ENCODE measurements around the gene EPB41L4A.
"Not testable (repeated sequence)": the region's sequence is repeated elsewhere in the genome, so short reads cannot be mapped to it uniquely, and the experiment has no call there.

Gene EPB41L4A

DNA sequence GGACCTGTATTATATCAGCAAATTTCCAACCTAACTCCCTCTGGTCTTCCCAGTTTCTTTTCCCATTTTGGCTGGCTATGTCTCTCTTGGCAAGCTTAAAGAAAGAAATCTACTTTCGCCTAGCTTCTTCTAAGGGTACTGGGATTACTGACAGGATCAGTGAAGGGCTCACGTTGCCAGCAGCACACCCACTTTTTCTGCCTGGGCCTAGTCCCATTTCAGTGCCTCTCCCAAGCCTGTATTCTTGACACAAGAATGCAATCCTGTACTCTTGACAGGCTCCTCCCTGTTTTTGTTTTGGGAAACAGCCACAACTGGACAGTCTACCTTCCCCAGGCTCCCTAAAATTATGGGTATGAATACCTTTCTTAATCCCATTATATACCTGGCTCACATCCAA lies 170.5 kb downstream of the EPB41L4A start:
- DNase-seq: no peak

DNA sequence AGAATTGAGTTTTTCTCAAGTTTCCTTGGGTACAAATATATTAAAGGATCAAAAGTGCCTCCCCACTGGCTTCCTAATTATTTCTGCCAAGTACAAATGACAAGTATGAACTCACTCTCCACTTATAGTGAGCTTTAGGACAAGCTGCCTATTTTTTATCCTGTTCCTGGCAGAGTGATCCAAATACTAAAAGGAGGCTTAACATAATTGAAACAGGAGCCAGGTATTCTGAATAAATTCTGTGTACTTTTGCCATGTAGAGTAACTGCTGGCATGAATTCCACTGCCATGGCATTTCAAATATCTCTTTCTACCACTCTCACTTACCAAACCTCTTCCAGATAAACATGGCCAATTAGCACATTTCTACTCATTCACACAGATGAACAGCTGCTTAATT lies 171.1 kb downstream of the EPB41L4A start:
- no peak for DNase-seq

DNA sequence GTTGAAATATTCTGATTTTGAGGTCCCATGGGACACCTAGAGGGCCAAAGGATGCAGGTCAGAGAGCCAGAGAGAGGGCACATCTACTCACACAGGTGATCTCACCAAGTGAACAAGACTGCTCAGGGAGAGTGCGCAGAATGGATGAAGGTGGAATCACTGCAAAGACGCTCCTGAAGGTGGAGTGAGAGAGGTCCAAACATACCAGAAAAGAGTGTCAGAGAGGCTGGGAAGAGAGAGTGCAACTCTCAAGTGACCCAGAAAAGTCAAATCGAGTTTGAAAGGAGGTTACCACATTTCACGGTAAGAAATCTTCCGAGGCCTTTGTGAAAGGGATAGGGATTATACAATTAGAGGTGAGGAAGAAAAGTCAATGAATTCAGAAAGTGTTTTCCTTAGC lies 173.4 kb downstream of the EPB41L4A start:
- no peak for DNase-seq

DNA sequence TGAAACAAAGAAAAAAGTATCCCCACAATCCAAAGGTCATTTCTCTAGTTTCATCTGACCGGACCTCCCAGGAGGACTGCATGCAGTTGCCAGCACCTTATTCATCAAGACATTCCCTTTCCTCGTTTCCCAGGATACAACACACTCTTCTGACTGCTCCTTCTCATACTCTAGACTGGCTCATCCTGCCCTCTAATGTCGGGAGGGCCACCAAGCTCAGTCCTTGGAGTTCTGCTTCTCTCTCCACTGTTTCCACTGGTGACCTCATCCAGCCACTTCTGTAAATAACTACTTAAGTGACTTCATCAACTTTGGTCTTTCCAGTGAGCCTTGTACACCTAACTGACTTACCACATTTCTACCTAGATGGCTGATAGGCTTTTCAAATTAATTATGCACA lies 179.1 kb downstream of the EPB41L4A start:
- DNase-seq: no peak

DNA sequence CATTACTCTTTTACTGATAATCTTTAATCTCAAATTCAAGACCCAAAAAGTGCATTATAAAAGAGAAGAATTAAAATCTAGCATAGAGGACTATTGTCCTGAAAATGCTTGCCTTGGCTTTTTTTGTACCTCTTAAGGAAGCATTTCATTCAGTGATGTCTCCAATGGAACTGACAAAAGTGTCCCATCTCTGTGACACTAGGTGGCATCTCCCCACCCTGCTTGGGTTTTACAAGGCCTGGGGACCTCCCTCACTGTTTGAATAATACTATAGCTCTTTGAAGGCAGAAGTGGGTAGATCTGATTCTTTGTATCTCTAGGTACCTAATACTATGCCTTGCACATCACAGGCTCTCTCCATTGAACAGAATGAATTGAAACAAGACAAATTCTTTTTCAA lies 180.6 kb downstream of the EPB41L4A start:
- peak; percentile 8 for DNase-seq

DNA sequence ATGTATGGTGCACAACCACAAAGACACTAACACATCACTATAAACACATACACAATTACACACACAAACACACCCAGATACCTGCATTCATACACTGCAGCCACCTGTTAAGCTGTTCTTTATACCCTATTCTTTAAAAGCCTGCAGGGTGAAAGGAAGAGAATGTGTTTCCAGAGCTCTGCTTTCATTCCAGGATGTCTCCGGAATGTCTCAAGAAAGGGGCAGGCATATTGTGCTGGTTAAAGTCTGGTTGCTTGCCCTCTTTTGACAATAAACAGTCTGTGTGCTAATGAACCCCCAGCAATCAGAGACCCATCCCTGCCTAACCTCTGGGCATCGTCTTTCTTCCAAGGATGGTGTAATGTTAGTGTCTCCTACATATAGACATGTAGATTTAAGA lies 181.6 kb downstream of the EPB41L4A start:
- no peak for DNase-seq

DNA sequence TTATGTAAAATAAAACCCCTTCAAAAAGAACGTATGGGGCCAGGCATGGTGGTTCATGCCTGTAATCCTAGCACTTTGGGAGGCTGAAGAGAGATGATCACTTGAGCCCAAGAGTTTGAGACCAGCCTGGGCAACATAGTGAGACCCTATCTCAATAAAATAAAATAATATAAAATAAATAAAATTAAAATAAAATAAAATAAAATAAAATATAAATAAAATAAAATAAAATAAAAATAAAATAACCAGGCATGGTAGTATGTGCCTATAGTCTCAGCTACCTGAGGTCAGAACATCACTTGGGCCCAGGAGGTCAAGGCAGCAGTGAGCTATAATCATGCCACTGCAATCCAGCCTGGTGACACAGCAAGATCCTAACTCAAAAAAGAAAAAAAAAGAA lies 185.1 kb downstream of the EPB41L4A start:
- no peak for DNase-seq

DNA sequence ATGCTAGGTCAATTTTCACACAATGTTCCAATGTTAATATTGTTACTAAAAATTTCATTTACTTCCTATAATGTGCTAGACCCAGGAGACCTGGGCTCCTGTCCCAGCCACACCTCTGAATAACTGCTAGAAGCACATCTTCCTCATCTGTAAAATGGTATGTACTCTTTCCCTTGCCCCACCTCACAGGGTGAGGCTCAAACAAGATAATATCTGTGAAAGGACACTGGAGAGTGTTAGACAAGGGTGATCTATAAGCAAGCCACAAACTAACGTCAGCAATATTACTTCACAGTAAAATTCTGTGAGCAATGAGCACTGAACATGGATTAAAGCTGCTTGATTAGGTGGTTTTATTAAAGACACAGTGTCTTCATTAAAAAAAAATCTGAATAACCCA lies 186.4 kb downstream of the EPB41L4A start:
- DNase-seq: no peak

DNA sequence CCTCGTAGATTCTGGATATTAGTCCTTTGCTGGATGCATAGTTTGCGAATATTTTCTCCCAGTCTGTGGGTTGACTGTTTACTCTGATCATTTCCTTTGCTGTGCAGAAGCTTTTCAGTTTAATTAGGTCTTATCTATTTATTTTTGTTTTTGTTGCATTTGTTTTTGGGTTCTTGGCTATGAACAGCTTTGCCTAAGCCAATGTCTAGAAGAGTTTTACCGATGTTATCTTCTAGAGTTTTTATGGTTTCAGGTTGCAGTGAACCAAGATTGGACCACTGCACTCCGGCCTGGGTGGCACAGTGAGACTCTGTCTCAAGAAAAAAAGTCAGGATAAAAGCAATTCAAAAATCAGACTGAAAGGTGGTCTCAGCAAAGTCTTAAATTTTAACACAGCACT lies 188.5 kb downstream of the EPB41L4A start:
- DNase-seq: no peak

DNA sequence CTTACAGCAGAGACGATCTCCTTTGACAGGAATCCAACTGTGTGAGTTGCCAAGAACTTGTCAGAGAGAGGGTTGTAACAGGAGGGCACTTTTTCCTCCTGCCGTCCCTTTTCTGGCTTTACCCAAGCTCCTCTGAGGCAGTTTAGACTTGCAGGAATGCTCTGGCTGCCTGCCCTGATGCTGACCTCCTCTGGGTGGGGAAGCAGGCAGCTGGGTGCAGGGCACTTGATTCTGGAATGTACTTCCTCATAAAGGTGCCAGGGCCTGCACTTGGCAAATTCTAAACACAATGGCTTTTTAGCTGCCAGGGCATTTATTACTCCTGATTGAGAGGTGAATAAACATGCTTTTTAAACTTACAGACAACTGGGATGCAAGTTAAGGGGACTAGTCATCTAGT lies 190.4 kb downstream of the EPB41L4A start:
- DNase-seq: no peak

DNA sequence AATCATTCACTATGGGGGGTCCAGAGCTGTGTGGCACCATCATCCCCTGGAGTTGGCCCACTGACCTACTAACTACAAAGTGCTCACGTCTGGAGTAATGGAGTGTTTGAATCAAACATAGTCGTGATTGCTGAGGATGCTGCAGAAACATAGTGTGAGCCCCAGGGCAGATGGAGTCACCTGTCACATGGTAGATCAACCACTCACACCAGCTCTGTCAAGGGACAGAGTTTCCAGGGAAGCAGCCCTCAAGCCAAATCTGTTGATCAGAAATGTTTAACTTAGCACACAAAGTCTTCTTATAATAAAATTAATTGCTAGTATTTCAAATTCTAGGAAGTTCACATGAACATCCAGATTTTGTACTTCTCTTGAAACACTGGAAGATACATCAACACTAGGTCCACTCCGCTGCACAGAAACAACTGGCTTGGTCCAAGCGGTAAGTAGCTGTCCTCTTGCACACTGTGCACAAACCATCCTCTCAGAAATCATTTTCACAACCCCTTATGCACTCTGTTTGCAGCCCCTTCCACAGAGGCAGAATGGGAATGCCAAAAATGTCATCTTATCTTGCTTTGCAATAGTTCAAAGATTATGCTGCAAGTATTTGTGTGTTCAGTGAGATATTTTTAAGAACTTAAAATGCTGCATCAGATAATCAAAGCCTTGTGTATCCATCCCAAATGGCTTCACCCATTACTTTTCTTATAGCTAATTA lies 191.0 kb downstream of the EPB41L4A start:
- no peak for DNase-seq

DNA sequence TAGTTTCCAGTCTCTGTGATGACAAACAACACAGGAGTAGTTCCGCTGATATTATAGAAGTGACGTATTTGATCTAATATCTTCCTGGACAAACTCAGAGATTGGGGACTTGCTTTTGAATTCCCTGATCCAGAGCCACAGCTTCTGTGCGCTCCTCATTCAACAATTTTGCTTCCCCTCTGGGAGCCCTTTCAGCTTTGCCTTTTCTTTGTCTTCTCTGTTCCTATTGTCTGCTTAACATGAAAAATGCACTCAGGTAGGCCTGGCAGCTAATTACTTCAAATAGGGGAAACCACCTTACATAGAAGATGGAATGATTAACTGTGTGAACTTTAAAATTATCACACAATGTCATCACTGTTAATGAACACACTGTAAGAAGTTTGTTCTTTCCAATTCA lies 192.9 kb downstream of the EPB41L4A start:
- no peak for DNase-seq

DNA sequence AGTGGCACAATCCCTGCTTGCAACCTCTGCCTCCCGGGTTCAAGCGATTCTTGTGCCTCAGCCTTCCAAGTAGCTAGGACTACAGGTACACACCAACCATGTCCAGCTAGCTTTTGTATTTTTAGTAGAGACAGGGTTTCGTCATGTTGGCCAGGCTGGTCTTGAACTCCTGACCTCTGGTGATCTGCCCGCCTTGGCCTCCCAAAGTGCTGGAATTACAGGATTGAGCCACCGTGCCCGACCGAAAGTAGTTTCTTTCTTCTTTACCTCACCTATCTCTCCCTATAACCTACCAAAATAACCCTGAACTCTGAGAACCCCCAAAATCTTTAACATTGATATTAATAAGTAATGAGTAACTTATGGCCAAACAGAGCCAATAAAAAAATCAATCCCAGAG lies 196.1 kb downstream of the EPB41L4A start:
- not testable (repeated sequence) for DNase-seq

DNA sequence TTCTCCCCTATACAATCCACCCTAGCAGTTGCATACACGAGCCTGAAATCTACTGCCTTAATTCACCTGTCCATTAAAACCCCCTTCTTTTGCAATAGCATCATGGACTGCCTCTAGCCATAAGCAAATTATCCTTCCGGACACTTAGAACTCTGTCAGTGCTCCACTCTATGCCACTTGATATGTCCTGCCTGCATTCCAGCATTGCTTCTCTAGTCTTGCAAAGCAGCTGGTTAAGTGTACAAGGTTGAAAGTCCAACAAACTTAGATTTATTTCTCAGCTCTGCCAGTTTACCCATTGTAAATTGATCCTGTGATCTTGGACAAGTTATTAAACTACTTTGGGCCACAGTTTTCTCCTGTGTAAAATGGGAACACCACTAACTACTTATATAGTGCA lies 197.9 kb downstream of the EPB41L4A start:
- DNase-seq: no peak

DNA sequence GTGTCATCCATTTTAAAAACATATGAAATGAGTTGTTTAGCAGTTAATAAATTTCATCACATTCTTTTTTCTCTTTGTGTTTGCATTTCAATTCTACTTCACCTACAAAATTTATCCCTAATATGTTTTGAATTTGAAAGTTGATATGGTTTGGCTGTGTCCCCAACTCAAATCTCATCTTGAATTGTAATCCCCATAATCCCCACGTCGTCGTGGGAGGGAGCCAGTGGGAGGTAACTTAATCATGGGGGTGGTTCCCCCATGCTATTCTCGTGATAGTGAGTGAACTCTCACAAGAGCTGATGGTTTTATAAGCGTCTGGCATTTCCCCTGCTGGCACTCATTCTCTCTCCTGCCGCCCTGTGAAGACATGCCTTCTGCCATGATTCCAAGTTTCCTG lies 200.1 kb downstream of the EPB41L4A start:
- DNase-seq: no peak

DNA sequence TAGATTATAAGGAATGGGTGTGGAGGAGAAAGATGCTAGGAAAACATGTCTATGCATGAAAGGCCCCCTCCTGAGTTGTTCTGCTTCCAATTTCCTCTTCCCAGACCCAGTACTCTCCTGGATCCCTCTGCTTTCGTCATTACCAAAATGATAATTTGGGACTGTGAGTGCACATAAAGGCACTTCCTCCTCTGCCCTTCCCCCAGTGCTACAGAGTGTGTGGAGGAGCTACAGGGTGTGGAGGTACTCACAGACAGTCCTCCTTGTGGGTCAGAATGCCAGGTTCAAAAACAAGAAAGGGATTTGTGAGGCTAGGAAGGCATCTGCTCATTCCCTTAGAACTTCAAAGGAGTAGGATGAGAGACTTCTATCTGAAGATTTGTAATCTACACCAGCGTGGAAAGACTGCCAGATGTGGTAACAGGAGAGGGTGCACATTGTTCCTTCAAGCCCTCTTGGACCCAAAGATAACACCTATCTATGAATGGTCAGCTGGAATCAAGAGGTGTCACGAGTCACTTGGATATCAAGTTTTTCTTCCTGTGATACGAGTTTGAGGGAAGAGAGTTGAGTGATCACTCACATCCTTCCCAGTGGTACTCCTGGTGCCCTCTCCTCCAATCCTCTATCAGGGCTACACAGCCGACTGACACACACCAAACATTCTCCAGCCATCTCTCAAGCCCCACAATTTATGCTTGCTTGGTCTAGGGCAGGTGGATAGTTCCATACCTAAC lies 201.1 kb downstream of the EPB41L4A start:
- DNase-seq: no peak

DNA sequence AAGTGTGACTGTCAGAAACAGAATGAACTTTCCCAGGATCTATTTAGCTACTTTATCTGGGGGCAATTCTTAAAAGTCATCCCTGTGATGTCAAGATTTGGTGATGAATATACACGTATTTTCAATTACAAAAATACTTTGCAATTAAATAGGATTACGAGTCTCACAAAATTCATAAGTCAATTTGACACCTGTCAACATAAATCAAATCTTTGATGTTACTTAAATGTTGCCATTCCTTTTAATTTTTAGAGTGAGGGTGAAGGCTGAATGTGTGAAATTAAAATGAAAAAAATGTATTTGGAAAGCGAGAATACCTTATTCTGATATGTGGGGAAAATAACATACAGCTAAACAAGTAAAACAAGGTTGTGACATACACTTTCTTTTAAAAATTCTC lies 202.9 kb downstream of the EPB41L4A start:
- DNase-seq: no peak

DNA sequence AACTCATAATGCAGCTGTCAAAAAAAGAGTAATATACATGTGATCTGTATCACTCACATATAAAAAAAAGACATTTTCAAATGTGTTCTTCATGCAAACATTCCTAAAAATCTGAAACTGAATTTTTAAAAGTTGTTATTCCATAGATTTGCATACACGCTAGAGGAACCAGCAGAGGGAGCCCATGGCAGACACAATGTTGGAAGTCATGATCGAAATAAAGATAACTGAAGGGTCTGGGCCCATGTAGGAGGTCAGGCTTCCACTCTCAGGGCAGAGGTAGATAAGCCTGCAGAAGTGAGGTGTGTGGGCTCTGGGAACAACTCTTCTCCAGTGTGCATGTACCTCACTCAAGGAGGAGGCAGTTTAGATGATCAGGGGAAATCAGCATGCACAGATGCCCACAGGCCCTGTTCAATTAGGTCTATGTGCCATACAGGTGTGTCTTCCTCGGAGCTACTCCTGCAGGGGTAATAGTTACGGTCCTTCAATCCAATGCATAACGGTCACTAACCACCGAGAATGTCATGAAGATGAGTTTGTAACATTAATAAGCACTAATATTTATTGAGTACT lies 208.6 kb downstream of the EPB41L4A start:
- peak; percentile 3 for DNase-seq

DNA sequence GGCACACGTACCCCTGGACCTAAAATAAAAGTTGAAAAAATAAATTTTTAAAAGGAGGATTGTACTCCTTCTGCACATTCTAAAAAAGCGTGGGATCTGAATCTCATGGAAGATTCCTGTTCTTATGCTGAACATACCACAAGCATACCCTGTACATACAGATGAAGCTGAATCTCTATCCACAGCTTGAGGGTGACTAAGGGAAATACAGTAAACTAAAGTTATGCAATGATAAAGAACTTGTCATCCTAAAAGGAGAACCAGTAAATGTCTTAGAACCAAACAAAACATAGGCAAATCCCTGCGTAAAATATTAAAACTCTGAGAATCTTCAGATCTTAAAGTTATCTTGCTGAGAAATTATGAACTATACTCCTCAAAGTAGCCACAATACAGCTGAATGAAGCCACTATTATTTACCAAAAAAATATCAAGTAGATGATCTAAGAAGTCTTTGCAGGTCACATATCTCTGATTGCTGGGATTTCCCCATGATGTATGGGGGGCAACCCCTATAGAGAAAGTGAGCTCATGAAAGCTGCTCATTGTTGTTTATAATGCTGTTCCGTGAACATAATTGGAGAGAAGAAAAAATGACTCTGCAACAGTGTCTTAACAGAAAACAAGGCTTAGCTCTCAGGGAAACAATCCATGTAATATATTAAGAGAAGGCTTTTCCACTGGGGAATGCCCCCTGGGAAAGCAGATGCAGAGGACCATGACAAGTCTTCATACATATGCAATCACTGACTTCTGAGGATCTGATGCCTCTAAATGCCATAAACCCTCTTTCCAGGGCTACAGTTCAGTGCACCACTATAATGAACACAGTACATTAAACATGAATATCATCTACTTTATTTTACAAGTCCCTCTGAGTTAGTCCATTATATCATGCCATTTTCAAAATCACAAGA lies 210.1 kb downstream of the EPB41L4A start:
- DNase-seq: no peak

DNA sequence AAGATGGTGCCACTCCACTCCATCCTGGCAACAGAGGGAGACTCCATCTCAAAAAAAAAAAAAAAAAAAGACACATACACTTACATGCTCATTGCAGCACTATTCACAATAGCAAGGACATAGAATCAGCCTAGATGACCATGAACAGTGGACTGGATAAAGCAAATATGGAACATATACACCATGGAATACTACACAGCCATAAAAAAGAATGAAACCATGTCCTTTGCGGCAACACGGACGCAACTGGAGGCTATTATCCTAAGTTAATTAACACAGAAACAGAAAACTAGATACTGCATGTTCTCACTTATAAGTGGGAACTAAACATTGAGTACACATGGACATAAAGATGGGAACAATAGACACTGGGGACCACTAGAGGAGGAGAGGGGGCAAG lies 210.9 kb downstream of the EPB41L4A start:
- not testable (repeated sequence) for DNase-seq

DNA sequence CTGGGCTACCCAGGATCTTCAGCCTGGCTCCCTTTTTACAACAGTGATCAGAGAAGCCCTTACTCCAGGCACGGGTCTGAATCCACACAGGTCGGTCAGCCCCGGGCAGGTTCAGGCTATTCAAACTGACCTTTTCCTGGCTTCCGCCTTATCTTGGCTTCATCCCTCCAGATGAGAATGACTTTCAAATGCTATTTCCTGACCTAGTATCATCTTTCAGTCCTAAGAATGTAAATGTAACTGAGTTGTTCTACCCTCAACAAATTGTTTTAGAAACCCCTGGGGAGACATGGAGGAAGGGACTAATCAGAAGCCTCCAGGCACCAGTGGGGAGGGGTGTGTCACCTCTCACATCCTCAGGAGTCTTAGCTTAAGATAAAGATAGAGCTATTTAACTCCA lies 213.2 kb downstream of the EPB41L4A start:
- no peak for DNase-seq

DNA sequence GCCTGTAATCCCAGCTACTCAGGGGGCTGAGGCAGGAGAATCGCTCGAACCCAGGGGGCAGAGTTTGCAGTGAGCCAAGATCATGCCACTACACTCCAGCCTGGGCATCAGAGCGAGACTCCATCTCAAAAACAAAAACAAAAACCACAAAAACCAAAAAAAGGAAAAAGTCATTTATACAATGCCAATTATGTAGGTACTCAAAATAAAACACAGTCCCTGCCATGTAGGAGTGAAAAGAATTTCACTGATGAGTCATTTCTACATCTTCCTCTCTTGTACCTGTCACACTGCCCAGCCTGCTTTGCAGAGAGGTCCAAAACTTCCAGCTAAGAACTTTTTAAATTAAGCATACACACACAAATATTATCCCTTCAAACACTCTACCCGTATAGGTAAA lies 215.8 kb downstream of the EPB41L4A start:
- no peak for DNase-seq

DNA sequence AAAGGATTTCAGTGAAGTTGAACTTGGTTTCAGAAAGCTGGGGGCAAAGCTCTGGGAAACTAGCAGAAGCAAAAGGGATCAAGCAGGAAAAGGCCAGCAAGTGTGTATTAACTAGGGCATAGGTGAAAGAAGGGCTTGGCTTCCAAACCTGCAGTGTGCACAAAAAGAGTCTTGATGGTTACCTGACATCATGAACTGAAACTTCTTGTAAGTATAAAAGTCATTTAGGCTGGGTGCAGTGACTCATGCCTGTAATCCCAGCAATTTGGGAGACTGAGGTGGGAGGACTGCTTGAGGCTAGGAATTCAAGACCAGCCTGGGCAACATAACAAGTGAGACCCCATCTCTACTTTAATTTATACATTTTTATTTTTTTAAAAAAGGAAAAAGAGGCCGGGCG lies 216.4 kb downstream of the EPB41L4A start:
- no peak for DNase-seq
